ELR (cell line): ENCODE measurements around the gene LIG1.

Experiments
- DNase-seq: peaks from one replicate; pipeline ENCODE4 v3.0.0-alpha.2; 2015; ENCODE audit warnings: low read depth

The LIG1 gene

GRCh38 chr19:48169939-48170803 is at the start of gene LIG1, which contains the start of gene ZSWIM9:
LIG1 (minus strand) TSS chr19:48170344; CDS start chr19:48165566, 4,778 bp downstream.
ZSWIM9 (plus strand) TSS chr19:48170680; CDS start chr19:48171803, 1,123 bp downstream.
- DNase-seq = peak; percentile 97

DNA sequence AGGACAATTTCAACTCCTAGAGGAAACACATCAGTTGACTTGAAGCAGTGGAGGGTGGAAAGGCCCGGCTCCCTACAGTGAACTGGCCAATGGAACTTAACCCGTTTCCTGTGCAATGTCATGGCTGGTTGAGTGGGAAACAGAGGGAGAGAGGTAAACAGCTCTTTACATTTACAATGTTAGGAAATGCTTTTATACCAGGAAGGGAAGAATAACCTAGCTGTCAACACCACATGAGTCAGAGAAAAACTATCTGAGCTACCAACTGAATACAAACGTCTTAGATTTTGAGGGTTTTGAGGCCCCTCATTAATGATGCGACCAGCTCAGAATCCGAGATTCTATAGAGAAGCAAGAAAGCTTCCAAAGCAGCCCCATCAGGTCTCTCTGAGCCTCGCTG is 48.9 kb upstream of the LIG1 start:
- peak; percentile 71 for DNase-seq

DNA sequence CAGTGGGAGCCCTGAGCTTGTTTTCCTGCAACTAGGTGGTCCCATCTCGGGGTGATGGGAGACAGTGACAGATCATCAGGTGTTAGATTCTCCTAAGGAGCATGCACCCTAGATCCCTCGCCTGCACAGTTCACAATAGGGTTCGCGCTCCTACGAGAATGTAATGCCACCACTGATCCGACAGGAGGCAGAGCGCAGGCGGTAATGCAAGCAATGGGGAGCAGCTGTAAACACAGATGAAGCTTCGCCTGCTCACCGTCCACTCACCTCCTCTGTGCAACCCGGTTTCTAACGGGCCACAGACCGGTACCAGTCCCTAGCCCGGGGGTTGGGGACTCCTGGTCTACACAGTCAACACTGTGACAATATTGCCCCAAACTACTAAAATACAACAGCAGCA is 46.8 kb upstream of the LIG1 start:
- DNase-seq = no peak

DNA sequence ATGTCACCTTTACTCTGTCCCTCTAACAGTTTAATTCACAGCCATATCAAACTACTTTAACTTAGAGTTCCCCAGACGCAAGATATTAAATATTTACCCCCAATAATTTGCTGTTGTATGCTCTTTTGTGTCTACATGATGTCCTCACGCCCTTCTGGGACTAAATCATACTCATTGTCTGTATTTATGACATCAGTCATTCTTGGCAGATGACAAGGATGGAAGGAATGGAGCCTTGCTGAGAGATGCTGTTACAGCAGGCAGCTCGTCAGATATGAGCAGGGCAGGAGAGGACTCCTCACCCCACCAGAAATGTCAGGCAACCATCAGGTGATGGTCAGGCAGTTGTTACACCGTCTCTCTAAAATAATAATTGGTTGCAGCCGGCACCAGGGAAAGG is 43.8 kb upstream of the LIG1 start:
- DNase-seq = no peak

- DNase-seq = no peak
Measured at GRCh38 chr19:48210005-48210404, 39.9 kb upstream of the LIG1 start.

- no peak for DNase-seq
Measured at GRCh38 chr19:48206397-48207093, 36.4 kb upstream of the LIG1 start.

DNA sequence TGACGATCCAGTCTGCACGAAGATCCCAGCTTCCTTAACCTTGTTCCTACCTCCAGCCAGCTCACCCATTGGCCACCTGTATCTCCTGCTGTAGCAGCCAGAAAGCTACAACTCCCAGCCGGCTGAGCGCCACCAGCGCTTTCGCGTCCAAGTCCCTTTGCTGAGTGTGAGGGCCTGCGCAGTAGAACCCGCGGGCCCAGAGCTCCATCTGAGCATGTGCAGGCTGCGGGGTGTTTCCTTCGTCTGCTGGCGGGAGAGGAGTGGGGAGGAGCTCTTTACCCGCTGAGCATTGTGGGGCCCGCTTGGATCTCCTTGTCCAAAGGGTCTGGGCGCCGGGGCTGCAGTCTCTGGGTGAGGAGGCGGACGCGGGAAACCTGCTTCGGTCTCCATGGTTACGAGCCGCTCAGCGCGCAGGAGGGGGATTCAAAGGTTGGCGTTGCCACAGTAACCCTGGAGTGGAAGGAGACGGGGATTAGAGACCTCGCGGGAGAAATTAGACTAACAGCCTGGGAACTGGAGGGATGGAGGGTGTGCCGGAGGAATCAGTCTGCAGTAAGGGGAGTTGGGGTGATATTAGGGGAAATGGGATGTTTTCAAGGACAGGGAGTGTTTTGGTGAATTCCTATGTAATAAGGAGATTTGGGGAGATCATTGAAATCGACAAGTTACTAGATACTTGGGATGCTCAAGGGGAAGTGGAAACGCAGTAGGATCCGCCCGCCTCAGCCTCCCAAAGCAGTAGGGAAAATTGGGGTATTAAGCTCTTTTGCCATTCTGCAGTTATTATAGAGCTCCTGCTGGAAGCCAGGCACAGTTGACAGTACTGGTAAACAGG is 33.9 kb upstream of the LIG1 start:
- DNase-seq = peak; percentile 96

GRCh38 chr19:48203222-48203793 is 33.2 kb upstream of the LIG1 start:
- DNase-seq = no peak

DNA sequence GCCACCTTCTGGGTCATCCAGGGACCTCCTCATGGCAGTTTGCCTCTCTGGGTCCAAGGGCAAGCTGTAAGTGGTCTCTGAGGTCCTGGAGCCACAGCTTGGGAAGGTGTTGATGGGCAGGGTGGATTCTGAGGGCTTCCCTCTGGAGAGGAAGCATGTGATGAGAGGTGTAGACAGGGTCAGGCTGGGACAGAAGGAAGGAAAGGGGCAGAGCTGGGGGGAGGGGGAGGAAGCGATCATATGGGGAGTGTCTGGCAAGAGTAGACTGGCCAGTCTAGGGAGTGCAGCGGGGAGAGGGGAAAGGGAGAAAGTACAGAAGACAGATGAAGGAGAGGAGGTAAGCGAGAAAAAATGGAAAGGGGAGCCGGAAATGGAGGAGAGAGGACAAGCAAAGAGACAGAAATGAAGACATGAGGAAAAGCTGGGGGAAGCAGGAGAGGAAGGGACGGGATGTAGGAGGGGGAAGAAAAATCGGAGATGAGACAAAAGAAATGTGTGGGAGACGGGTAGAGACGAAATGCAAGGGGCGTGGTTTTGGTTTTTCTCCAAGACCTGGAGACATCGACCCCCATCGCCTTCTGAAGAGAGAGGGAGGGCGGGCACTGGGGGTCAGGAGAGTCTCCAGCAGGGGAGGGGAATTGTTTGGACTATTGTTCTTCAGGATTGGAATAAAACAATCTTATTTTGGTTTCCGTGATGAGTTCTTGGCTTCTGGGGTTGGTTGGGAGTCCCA is 27.0 kb upstream of the LIG1 start:
- DNase-seq = no peak

DNA sequence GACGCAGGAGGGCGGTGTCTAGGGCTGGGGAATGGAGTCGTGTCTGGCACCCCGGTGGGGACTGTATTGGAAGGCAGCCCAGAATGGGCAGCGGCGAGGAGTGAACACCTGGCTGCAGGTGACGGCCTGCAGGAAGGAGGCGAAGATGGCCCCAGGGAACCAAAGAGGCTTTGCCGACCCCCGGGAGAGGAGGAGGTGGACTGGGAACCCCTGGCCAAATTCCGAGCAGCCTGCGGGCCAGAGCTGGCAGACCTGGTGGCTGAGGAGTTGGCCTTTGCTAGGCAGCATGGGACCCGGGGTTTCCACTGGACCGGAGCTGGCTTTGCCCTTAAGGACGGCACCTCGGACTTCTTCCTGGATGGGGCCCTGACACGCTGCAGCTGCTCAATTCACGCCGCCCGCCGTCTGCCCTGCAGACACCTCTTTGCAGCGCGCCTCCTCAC is 26.2 kb upstream of the LIG1 start:
- DNase-seq = no peak

DNA sequence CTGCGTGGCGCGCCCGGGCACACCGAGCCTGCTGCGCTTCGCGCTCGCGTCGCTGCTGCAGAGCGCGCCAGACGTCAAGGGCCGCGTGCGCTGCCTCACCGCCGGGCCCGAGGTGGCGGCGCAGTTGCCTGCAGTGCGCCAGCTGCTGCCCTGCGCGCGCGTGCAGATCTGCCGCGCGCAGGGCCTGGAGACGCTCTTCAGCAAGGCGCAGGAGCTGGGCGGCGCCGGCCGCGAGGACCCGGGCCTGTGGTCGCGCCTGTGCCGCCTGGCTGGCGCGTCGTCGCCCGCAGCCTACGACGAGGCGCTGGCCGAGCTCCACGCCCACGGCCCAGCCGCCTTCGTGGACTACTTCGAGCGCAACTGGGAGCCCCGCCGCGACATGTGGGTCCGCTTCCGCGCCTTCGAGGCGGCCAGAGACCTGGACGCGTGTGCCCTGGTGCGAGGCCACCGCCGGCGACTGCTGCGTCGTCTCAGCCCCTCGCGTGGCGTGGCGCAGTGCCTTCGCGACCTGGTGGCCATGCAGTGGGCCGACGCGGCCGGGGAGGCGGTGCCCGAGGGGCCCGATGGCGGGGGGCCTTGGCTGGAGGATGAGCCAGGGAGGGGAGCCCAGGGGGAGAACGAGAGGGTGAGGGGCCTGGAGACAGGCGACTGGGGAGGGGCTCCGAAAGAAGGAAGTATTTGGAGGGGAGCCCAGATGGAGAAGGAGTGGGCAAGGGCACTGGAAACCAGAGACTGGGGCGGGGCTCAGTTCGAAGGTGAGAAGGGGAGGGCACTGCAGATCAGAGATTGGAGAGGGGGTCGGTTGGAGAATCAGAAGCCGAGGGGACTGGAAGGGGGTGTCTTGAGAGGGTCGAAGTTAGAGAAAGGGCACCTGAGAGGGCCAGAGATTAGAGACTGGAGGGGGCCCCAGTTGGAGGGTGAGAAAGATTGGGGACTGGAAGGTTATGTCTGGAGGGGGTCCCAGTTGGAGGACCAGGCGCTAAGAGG is 25.0 kb upstream of the LIG1 start:
- DNase-seq = no peak

DNA sequence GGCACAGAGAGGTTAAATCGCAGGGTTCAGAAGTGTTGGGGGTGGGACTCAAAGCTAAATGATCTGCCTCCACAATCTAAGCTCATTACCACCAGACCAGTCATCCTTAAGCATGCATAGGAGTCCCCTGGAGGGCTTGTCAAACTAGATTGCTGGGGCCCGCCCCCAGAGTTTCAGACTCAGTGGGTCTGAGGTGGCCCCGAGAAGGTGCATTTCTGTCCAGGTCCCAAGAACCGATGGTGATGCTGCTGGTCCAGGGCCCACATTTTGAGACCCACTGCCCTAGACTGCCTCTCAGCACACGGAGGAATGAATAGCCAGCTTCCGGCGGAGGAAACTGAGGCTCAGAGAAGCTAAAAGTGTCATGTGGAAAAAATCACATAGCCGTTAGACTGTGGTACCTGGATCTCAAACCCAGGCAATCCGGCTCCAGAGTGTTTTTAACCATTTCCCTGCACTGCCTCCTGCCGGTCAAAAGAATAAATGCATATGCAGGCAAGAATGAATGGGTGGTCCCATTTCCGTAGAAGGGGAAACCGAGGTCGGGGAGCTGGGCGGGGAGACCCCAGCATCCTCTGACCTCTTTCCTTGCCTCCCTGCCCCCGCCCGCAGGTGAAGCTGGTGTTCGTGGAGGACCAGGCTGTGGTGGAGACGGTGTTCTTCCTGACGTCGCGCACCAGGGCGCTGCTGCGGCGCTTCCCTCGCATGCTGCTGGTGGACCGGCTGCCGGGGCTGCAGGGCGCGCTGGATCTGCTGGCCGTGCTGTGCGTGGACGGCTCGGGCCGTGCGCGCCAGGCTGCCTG is 24.1 kb upstream of the LIG1 start:
- no peak for DNase-seq

DNA sequence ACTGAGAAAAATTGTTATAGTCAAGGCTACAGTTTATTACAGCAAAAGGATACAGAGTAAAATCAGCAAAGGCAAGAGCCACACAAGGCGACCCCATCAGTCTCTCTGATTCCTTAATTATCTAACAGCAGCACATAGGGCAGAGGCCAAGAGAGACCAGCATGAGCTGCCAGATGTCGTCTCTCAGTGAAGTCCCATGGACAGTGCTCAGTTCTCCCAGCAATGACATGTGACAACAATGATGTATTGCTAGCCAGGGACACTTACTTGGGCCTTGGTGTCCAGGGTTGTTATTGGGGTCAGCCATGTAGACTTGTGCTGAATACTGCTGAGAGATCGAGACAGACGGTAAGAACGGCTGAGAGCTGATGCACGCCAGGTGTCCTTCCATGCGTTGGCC is 22.6 kb upstream of the LIG1 start:
- no peak for DNase-seq

- no peak for DNase-seq
Measured at GRCh38 chr19:48190885-48191284, 20.7 kb upstream of the LIG1 start.

GRCh38 chr19:48190288-48190884 is 20.2 kb upstream of the LIG1 start:
- peak; percentile 51 for DNase-seq

- DNase-seq = no peak
Measured at GRCh38 chr19:48186541-48186991, 16.4 kb upstream of the LIG1 start.

GRCh38 chr19:48186015-48186414 is 15.9 kb upstream of the LIG1 start:
- DNase-seq = no peak

- DNase-seq = no peak
Measured at GRCh38 chr19:48183356-48183755, 13.2 kb upstream of the LIG1 start.

GRCh38 chr19:48182434-48182833 is 12.3 kb upstream of the LIG1 start:
- DNase-seq = no peak
